ENCODE data around the gene CDHR2. TPM values are rescaled to one million over a fixed set of nuclear protein-coding genes. Genes with fewer than 3 reads are reported as not detected.
"Not testable (repeated sequence)": the region's sequence is repeated elsewhere in the genome, so short reads cannot be mapped to it uniquely, and the experiment has no call there.

Gene CDHR2
- total RNA-seq, 2 donors from 2014 or later, result 0.12 TPM; not detected in 1

DNA sequence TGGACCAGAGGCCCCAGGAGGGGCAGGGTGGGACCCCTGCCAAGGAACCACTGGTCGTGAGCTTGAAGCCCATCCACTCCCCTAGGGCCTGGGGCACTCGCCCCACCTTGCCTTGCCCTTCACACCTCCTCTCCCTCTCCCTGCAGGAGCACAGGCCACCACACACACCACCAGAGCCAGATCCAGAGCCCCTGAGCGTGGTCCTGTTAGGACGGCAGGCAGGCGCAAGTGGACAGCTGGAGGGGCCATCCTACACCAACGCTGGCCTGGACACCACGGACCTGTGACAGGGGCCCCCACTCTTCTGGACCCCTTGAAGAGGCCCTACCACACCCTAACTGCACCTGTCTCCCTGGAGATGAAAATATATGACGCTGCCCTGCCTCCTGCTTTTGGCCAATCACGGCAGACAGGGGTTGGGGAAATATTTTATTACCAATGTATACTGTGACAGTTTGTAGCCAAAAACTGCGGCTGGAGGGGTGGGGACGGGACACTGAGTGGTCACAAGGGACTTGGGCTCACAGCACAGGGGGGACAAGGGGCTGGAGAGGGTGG is 46.3 kb downstream of the CDHR2 start:
- Histone ChIP-seq H3K4me3 (no peak overlapping the region), H3K9me3 (no peaks in the 10 kb centered on the region)

GRCh38 chr5:176596069-176596644 is 47.0 kb downstream of the CDHR2 start:
- peaks cover 0 to 5% of the 10 kb centered on the region in 2 donors for H3K4me1 ChIP-seq
- no peak for DNase-seq (ENCODE audit: low spot score)
- no peaks in the 10 kb centered on the region for H3K27me3 ChIP-seq
- H3K9me3 ChIP-seq, result no peaks in the 10 kb centered on the region
- H3K27ac ChIP-seq, result no peak overlapping the region
- TF ChIP-seq, protein P1, sequence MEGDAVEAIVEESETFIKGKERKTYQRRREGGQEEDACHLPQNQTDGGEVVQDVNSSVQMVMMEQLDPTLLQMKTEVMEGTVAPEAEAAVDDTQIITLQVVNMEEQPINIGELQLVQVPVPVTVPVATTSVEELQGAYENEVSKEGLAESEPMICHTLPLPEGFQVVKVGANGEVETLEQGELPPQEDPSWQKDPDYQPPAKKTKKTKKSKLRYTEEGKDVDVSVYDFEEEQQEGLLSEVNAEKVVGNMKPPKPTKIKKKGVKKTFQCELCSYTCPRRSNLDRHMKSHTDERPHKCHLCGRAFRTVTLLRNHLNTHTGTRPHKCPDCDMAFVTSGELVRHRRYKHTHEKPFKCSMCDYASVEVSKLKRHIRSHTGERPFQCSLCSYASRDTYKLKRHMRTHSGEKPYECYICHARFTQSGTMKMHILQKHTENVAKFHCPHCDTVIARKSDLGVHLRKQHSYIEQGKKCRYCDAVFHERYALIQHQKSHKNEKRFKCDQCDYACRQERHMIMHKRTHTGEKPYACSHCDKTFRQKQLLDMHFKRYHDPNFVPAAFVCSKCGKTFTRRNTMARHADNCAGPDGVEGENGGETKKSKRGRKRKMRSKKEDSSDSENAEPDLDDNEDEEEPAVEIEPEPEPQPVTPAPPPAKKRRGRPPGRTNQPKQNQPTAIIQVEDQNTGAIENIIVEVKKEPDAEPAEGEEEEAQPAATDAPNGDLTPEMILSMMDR (IDR thresholded peaks at IDR 0.05), result no peak
- no peaks in the 10 kb centered on the region for H3K36me3 ChIP-seq
- H3K4me3 ChIP-seq, result peak overlapping the region in 1 of 2 donors; percentile 6

More for the DNA sequence above, 46.3 kb downstream of the CDHR2 start:
- TF ChIP-seq, protein P1 (IDR thresholded peaks at IDR 0.05), result no peak
- H3K27me3 ChIP-seq, result no peaks in the 10 kb centered on the region
- no peak overlapping the region for H3K27ac ChIP-seq
- H3K36me3 ChIP-seq, result no peaks in the 10 kb centered on the region
- no peak for DNase-seq (ENCODE audit: low spot score)
- peaks cover 0 to 5% of the 10 kb centered on the region in 2 donors for H3K4me1 ChIP-seq

DNA sequence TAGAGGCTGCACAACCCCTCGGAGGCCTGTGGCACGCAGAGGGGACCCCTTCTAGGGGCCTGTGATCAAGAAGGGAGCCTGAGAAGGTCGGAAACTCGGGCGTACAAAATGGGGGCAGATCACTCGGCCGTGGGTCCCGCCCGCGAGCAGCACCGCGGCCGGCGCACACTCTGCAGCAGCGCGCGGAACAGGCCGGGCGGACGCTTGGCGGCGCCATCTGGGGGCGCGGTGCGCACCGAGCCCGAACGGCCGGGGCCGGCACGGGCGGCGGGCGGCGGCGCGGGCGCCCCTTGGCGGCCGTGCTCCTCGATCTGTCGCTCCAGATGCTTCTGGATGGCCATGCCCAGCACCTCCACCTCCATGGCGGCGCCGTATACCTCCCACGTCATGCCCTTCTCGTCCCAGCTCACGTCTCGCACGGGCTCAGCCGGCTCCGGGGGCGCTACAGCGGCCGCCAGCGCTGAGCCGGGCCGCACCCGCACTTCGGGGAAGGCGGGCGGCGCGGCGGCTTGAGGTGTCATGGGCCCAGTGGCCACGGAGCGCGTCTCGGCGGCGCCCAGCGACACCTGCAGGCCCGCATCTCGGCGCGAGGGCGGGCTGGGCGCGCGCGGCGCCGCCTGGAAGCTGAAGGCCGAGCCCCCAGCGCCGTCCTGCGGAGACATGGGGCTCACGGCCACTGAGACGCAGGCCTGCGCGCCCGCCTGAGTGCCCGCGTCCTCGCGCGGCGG is 47.7 kb downstream of the CDHR2 start:
- Histone ChIP-seq H3K27ac (no peak overlapping the region), H3K4me3 (peak overlapping the region in 1 of 2 donors; percentile 43), H3K9me3 (no peaks in the 10 kb centered on the region), H3K27me3 (no peaks in the 10 kb centered on the region), H3K36me3 (no peaks in the 10 kb centered on the region), H3K4me1 (peaks cover 0 to 5% of the 10 kb centered on the region in 2 donors)
- DNase-seq (ENCODE audit: low spot score), result no peak
- TF ChIP-seq, protein P1 (IDR thresholded peaks at IDR 0.05), result peak in 1 of 2 donors; percentile 29

GRCh38 chr5:176597417-176598389 is 48.6 kb downstream of the CDHR2 start:
- Histone ChIP-seq H3K27me3 (no peaks in the 10 kb centered on the region), H3K4me1 (peaks cover 0 to 5% of the 10 kb centered on the region in 2 donors), H3K4me3 (peak overlapping the region in 1 of 2 donors; percentile 43), H3K27ac (no peak overlapping the region), H3K36me3 (no peaks in the 10 kb centered on the region), H3K9me3 (no peaks in the 10 kb centered on the region)
- TF ChIP-seq, protein P1 (IDR thresholded peaks at IDR 0.05), result no peak
- DNase-seq (ENCODE audit: low spot score), result no peak

DNA sequence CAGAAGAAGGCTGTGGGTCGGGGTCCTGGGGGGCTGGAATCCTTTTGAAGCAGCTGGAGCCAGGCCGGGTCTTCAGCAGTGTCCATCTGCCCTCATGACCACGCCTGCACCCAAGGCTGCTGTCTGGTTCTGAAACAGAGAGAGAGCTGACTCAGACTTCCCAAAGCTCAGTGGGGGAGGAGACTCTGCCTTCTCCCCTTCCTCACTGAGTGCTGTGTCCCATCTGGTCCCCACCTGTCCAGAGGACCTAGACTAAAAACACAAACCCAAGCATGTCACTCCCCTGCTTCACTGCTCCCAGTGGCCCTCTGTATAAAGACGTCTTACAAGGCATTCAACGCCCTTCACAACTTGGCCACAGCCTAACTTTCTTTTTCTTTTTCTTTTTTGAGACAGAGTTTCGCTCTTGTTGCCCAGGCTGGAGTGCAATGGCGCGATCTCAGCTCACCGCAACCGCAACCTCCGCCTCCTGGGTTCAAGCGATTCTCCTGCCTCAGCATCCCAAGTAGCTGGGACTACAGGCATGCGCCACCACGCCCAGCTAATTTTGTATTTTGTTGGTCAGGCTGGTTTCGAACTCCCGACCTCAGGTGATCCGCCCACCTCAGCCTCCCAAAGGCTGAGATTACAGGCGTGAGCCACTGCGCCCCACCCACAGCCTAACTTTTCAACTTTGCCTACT is 50.7 kb downstream of the CDHR2 start:
- H3K36me3 ChIP-seq; H3K9me3 ChIP-seq; H3K27ac ChIP-seq; DNase-seq (ENCODE audit: low spot score); H3K4me3 ChIP-seq; H3K4me1 ChIP-seq; H3K27me3 ChIP-seq: not testable (repeated sequence)

All from right atrium auricular region (tissue), 2 donors.